ENCODE measurements around the gene IGLL5.

IGLL5 gene

DNA sequence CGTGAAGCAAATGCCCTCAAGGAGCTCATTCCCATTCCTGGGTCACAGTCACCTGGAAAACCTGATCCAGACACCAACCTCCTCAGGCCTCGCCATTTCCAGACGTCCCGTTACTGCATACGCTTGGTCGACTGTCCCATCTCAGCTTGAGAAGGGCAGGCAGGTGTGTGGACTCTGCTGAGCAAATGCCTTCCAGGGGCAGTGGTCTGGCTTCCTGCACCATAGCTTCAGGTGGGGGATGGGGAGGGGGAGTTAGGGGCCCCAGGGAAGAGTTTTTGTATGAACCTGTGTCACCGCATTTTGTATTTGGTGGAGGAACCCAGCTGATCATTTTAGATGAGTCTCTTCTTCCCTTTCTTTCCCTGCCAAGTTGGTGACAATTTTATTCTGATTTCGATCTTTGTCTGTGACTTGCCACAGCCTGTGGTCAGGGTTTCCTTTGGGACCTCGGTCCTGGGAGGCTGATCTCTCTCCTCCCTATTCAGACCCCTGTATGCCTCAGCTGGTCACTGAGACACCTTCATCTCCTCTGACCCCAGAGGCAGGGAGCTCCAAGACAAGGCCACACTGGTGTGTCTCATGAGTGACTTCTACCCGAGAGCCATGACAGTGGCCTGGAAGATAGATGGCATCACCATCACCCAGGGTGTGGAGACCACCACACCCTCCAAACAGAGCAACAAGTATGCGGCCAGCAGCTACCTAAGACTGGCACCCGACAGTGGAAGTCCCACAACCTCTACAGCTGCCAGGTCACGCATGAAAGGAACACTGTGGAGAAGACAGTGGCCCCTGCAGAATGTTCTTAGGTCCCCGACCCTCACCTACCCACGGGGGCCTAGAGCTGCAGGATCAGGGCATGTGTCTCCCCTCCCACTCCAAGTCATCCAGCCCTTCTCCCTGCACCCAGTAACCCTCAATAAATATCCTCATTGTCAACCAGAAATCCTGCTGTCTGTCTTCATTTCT, 22.9 kb downstream of the IGLL5 start:
- no peak overlapping the region for H3K4me3 ChIP-seq (ENCODE audit: low read depth, low read length)
- ChIA-PET CTCF (interaction anchor here (1.0 kb wide), 2 partner anchors 32 to 49 kb away, joined by 3 read pairs; no protein-coding TSS in a partner anchor), POLR2A (no interaction called here)
- TF ChIP-seq, protein P1, sequence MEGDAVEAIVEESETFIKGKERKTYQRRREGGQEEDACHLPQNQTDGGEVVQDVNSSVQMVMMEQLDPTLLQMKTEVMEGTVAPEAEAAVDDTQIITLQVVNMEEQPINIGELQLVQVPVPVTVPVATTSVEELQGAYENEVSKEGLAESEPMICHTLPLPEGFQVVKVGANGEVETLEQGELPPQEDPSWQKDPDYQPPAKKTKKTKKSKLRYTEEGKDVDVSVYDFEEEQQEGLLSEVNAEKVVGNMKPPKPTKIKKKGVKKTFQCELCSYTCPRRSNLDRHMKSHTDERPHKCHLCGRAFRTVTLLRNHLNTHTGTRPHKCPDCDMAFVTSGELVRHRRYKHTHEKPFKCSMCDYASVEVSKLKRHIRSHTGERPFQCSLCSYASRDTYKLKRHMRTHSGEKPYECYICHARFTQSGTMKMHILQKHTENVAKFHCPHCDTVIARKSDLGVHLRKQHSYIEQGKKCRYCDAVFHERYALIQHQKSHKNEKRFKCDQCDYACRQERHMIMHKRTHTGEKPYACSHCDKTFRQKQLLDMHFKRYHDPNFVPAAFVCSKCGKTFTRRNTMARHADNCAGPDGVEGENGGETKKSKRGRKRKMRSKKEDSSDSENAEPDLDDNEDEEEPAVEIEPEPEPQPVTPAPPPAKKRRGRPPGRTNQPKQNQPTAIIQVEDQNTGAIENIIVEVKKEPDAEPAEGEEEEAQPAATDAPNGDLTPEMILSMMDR (IDR thresholded peaks at IDR 0.05; ENCODE audit: insufficient read depth, low read length, missing control alignments), result no peak
- no peak for DNase-seq (ENCODE audit: low read depth, low spot score)

GRCh38 chr22:22911327-22912134, 23.9 kb downstream of the IGLL5 start:
- POLR2A ChIA-PET, result no interaction called here
- CTCF ChIA-PET, result interaction anchor here (1.3 kb wide), 1 partner anchor 27 kb away, joined by 3 read pairs; no protein-coding TSS in a partner anchor
- TF ChIP-seq, protein P1 (IDR thresholded peaks at IDR 0.05; ENCODE audit: insufficient read depth, low read length, missing control alignments), result no peak

DNA sequence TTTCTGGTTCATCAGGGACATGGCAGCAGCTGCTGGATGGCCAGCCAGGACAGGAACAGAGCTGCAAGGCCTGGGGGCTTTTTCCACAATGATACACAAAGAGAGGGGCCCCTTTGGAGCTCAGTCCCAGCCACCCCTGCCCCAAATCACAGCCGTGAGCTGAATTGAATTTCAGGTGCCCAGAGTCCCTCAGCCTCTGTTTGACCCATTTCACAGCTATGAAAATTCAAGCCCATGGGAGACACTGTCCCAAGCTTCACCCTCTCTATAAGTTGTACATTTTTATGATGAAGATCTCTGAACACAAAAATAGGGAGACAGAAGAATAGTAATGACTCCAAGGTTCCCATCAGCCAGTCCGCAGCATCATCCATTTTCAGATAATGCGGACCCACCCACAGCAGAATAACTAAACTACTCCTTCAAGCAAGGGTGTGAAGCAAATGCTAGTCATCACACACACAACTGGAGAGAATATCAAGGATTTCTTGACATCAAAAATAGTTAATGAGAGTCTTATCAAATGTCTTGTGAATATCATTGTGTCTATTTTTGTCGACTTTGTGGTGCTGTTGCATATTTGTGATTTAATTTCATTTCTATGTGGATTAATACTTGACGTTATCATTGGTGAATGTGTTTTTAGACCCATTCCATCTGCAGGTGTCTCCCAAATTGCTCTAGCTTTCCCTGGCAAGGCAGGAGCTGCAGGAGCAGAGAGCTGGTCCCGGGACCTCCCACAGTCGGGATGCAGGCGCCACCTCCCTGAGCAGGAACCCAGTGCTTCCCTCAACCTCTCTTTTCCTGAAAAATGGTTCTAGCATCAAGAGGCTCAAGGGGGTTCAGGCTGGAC, 24.7 kb downstream of the IGLL5 start:
- ChIA-PET POLR2A (no interaction called here), CTCF (interaction anchor here (1.3 kb wide), 1 partner anchor 28 kb away, joined by 3 read pairs; no protein-coding TSS in a partner anchor)
- no peak for DNase-seq (ENCODE audit: low read depth, low spot score)
- TF ChIP-seq, protein P1 (IDR thresholded peaks at IDR 0.05; ENCODE audit: insufficient read depth, low read length, missing control alignments), result no peak
- H3K4me3 ChIP-seq (ENCODE audit: low read depth, low read length), result no peak overlapping the region

More at GRCh38 chr22:22911327-22912134, 23.9 kb downstream of the IGLL5 start:
- DNase-seq (ENCODE audit: low read depth, low spot score), result no peak
- H3K4me3 ChIP-seq (ENCODE audit: low read depth, low read length), result no peak overlapping the region

DNA sequence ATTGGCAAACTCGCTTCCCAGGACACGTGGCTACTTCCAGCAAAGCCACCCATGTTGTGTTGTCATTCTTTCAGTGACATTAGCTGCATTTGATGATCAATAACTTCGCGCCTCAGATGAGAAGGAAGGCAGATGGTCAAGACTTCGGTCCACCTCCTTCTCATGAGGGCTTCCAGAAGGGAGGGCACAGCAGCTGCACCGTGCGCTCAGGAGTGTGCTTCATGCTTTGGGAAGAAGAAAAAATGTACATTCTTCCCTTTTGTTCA, 25.3 kb downstream of the IGLL5 start:
- POLR2A ChIA-PET, result no interaction called here
- CTCF ChIA-PET, result no interaction called here
- TF ChIP-seq, protein P1 (IDR thresholded peaks at IDR 0.05; ENCODE audit: insufficient read depth, low read length, missing control alignments), result no peak

DNA sequence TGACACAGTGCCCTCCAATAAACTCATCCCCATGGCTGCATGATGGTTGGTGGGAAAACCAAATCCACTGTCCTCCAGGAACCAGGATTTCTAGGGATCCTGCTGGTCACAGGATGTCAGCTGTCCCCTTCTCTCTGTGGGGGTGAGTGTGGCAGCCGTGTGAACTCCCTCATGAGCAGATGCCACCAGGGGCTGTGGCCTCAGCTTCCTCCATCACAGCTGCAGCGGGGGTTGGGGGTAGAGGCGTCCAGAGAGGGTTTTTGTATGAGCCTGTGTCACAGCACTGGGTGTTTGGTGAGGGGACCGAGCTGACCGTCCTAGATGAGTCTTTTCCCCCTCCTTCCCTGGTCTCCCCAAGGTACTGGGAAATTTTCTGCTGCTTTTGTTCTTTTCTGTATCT, 26.4 kb downstream of the IGLL5 start:
- TF ChIP-seq, protein P1 (IDR thresholded peaks at IDR 0.05; ENCODE audit: insufficient read depth, low read length, missing control alignments), result no peak
- ChIA-PET CTCF (no interaction called here), POLR2A (no interaction called here)
- no peak for DNase-seq (ENCODE audit: low read depth, low spot score)
- no peak overlapping the region for H3K4me3 ChIP-seq (ENCODE audit: low read depth, low read length)

More for the DNA sequence above, 25.3 kb downstream of the IGLL5 start:
- no peak overlapping the region for H3K4me3 ChIP-seq (ENCODE audit: low read depth, low read length)
- DNase-seq (ENCODE audit: low read depth, low spot score), result no peak

All from AG04449 (cell line).